Stimulated activated CD8-positive, alpha-beta memory T cell treated with anti-CD3 and anti-CD28 coated beads, Interleukin-12 subunit alpha, Interleukin-12 subunit beta, amount 100 ng/mL, for 24 hours (primary cell): ENCODE data around the gene GNRHR.
"Not testable (repeated sequence)": the region's sequence is repeated elsewhere in the genome, so short reads cannot be mapped to it uniquely, and the experiment has no call there.

Source experiments
- DNase-seq: peaks from one replicate; pipeline ENCODE4 v3.0.0-alpha.2; 2020; ENCODE audit errors: extremely low read depth

Gene GNRHR

GRCh38 chr4:67754288-67754687 is at the start of gene GNRHR:
Gene GNRHR, minus strand, starts transcription at chr4:67754388. Its CDS starts 53 bp downstream, at chr4:67754335.
- DNase-seq, result no peak

- no peak for DNase-seq
Observed at GRCh38 chr4:67796810-67797209, 42.6 kb upstream of the GNRHR start.

- no peak for DNase-seq
Observed at GRCh38 chr4:67790721-67791120, 36.5 kb upstream of the GNRHR start.

GRCh38 chr4:67787311-67787710 is 33.1 kb upstream of the GNRHR start:
- DNase-seq, result no peak

GRCh38 chr4:67785528-67785927 is 31.3 kb upstream of the GNRHR start:
- DNase-seq, result no peak

GRCh38 chr4:67779631-67780030 is 25.4 kb upstream of the GNRHR start:
- DNase-seq, result no peak

- no peak for DNase-seq
Observed at GRCh38 chr4:67776746-67777145, 22.6 kb upstream of the GNRHR start.

GRCh38 chr4:67770422-67770821 is 16.2 kb upstream of the GNRHR start:
- no peak for DNase-seq

GRCh38 chr4:67765928-67766327 is 11.7 kb upstream of the GNRHR start:
- no peak for DNase-seq

- no peak for DNase-seq
Observed at GRCh38 chr4:67765401-67765800, 11.2 kb upstream of the GNRHR start.

- no peak for DNase-seq
Observed at GRCh38 chr4:67764183-67764582, 10.0 kb upstream of the GNRHR start.

GRCh38 chr4:67762086-67762485 is 7.9 kb upstream of the GNRHR start:
- no peak for DNase-seq

- DNase-seq, result not testable (repeated sequence)
Observed at GRCh38 chr4:67756991-67757390, 2.8 kb upstream of the GNRHR start.

GRCh38 chr4:67755974-67756373 is 1.8 kb upstream of the GNRHR start:
- no peak for DNase-seq

- no peak for DNase-seq
Observed at GRCh38 chr4:67751260-67751659, 2.9 kb downstream of the GNRHR start.

- DNase-seq, result no peak
Observed at GRCh38 chr4:67750691-67751090, 3.5 kb downstream of the GNRHR start.

GRCh38 chr4:67749286-67749685 is 4.9 kb downstream of the GNRHR start:
- no peak for DNase-seq

GRCh38 chr4:67746797-67747495 is 7.2 kb downstream of the GNRHR start:
- DNase-seq, result no peak

- no peak for DNase-seq
Observed at GRCh38 chr4:67744561-67745283, 9.5 kb downstream of the GNRHR start.

- DNase-seq, result no peak
Observed at GRCh38 chr4:67743194-67743593, 11.0 kb downstream of the GNRHR start.

- no peak for DNase-seq
Observed at GRCh38 chr4:67736262-67736661, 17.9 kb downstream of the GNRHR start.

GRCh38 chr4:67735325-67735724 is 18.9 kb downstream of the GNRHR start:
- no peak for DNase-seq

- DNase-seq, result not testable (repeated sequence)
Observed at GRCh38 chr4:67730511-67730910, 23.7 kb downstream of the GNRHR start.
